Smooth muscle cell (in vitro differentiated cells): Measurements from ENCODE around the gene FRMD4A. TPM values are rescaled to one million over a fixed set of nuclear protein-coding genes. Genes with fewer than 3 reads are reported as not detected.

ENCODE experiments used
- DNase-seq: peaks from one replicate; lab custom pipeline; 2025; ENCODE audit not compliant: unreplicated experiment; lab: John Stamatoyannopoulos, UW
- H2AFZ ChIP-seq: fragments of 200-600 bp; sonication (generic); 2 replicates; pipeline ENCODE4 v1.6.0; 2016; ENCODE audit warnings: antibody characterized with exemption, low read depth, mild to moderate bottlenecking
- H3F3A ChIP-seq: fragments of 200-600 bp; sonication (generic); 2 replicates; pipeline ENCODE4 v1.6.0; 2017; ENCODE audit warnings: antibody characterized with exemption, low read depth
- H3K27ac ChIP-seq: fragments of 200-600 bp; sonication (generic); 2 replicates; pipeline ENCODE4 v1.5.1; 2016; ENCODE audit warnings: low read depth, mild to moderate bottlenecking
- H3K27me3 ChIP-seq: fragments of 200-600 bp; sonication (generic); 2 replicates; pipeline ENCODE4 v1.6.1; 2016; ENCODE audit warnings: low read depth, mild to moderate bottlenecking
- H3K36me3 ChIP-seq: fragments of 200-600 bp; sonication (generic); 2 replicates; pipeline ENCODE4 v1.5.1; 2016; ENCODE audit warnings: low read depth
- H3K4me1 ChIP-seq: fragments of 200-600 bp; sonication (generic); 2 replicates; pipeline ENCODE4 v1.5.1; 2016; ENCODE audit warnings: low read depth
- H3K4me2 ChIP-seq: fragments of 200-600 bp; sonication (generic); 2 replicates; pipeline ENCODE4 v1.6.0; 2016; ENCODE audit warnings: mild to moderate bottlenecking
- H3K4me3 ChIP-seq: fragments of 200-600 bp; sonication (generic); 2 replicates; pipeline ENCODE4 v1.5.1; 2016; ENCODE audit warnings: mild to moderate bottlenecking
- H3K79me2 ChIP-seq: fragments of 200-600 bp; sonication (generic); 2 replicates; pipeline ENCODE4 v1.6.0; 2016; ENCODE audit warnings: low read depth, mild to moderate bottlenecking
- H3K9ac ChIP-seq: fragments of 200-600 bp; sonication (generic); 2 replicates; pipeline ENCODE4 v1.6.0; 2016; ENCODE audit warnings: low read depth
- H3K9me3 ChIP-seq: fragments of 200-600 bp; sonication (generic); replicated peaks from 2 replicates; pipeline ENCODE4 v1.5.1; 2016; ENCODE audit warnings: low read depth
- H4K20me1 ChIP-seq: fragments of 200-600 bp; sonication (generic); 2 replicates; pipeline ENCODE4 v1.6.0; 2016; ENCODE audit warnings: low read depth
- CTCF ChIP-seq: fragments of 200-600 bp; sonication (generic); IDR thresholded peaks from 2 replicates; pipeline ENCODE4 v1.5.1; 2017; ENCODE audit warnings: borderline replicate concordance, mild to moderate bottlenecking, antibody characterized with exemption; ENCODE audit not compliant: insufficient read depth, poor library complexity, severe bottlenecking
- WGBS: methylation state at CpG from one replicate; pipeline ENCODE4 v1.1.7; 2016; ENCODE audit warnings: low lambda C conversion rate; 5-methylcytosine and 5-hydroxymethylcytosine counted together
- polyA plus RNA-seq: library from polyadenylated mRNA; unstranded; fragments of >200 nt; fragmentation: Nextera tagmentation; extraction: Ambion mirVana; gene quantifications from 2 replicates; pipeline ENCODE4 v1.2.1, GENCODE V29; 2016
- total RNA-seq: library from RNA; depleted of rRNA; stranded (reverse); fragments of >200 nt; gene quantifications from 2 replicates; pipeline ENCODE4 v1.2.3, GENCODE V29; 2014

FRMD4A gene
- total and polyA plus RNA-seq, 2 experiments from 2014 or later, result 3.0 to 5.4 TPM

GRCh38 chr10:13950543-13950939 lies 380.2 kb downstream of the FRMD4A start:
- H3F3A ChIP-seq, result no peaks in the 10 kb centered on the region
- no peak for TF ChIP-seq CTCF
- no peaks in the 10 kb centered on the region for H3K9me3 ChIP-seq
- DNase-seq, result no peak
- no peaks in the 10 kb centered on the region for H4K20me1 ChIP-seq
- WGBS, result 93% methylated on average over 4 of the region's 4 CpGs
- no peaks in the 10 kb centered on the region for H3K4me1 ChIP-seq
- no peak overlapping the region for H3K4me3 ChIP-seq
- H3K9ac ChIP-seq, result no peak overlapping the region
- H3K4me2 ChIP-seq, result no peak overlapping the region
- no peak overlapping the region for H2AFZ ChIP-seq
- H3K27ac ChIP-seq, result no peak overlapping the region
- no peaks in the 10 kb centered on the region for H3K36me3 ChIP-seq
- H3K79me2 ChIP-seq, result no peaks in the 10 kb centered on the region
- H3K27me3 ChIP-seq, result no peaks in the 10 kb centered on the region

GRCh38 chr10:13949844-13950542 lies 380.7 kb downstream of the FRMD4A start:
- no peak overlapping the region for H3K9ac ChIP-seq
- DNase-seq, result no peak
- no peaks in the 10 kb centered on the region for H4K20me1 ChIP-seq
- no peak overlapping the region for H3K27ac ChIP-seq
- no peaks in the 10 kb centered on the region for H3K4me1 ChIP-seq
- no peaks in the 10 kb centered on the region for H3K36me3 ChIP-seq
- H3K79me2 ChIP-seq, result no peaks in the 10 kb centered on the region
- H3K4me3 ChIP-seq, result no peak overlapping the region
- no peaks in the 10 kb centered on the region for H3K9me3 ChIP-seq
- H3K27me3 ChIP-seq, result no peaks in the 10 kb centered on the region
- no peak overlapping the region for H3K4me2 ChIP-seq
- H3F3A ChIP-seq, result no peaks in the 10 kb centered on the region
- WGBS, result 66% methylated on average over 3 of the region's 3 CpGs
- H2AFZ ChIP-seq, result no peak overlapping the region
- no peak for TF ChIP-seq CTCF

GRCh38 chr10:13946209-13946460 lies 384.6 kb downstream of the FRMD4A start:
- no peaks in the 10 kb centered on the region for H3K79me2 ChIP-seq
- no peak overlapping the region for H3K4me3 ChIP-seq
- no peak for TF ChIP-seq CTCF
- H4K20me1 ChIP-seq, result no peaks in the 10 kb centered on the region
- H3F3A ChIP-seq, result no peaks in the 10 kb centered on the region
- no peak overlapping the region for H2AFZ ChIP-seq
- 84% methylated on average over 5 of the region's 5 CpGs for WGBS
- H3K27ac ChIP-seq, result no peak overlapping the region
- H3K4me2 ChIP-seq, result no peak overlapping the region
- no peaks in the 10 kb centered on the region for H3K9me3 ChIP-seq
- DNase-seq, result no peak
- no peaks in the 10 kb centered on the region for H3K4me1 ChIP-seq
- no peak overlapping the region for H3K9ac ChIP-seq
- no peaks in the 10 kb centered on the region for H3K27me3 ChIP-seq
- H3K36me3 ChIP-seq, result no peaks in the 10 kb centered on the region
